HG03103 (cell line): ENCODE measurements around the gene ALOXE3.

Experiments used
- ATAC-seq: cut with Tn5 transposase; IDR thresholded peaks from one replicate; pipeline ENCODE4 v1.9.1; 2021; ENCODE audit warnings: low read depth; ENCODE audit not compliant: unreplicated experiment

ALOXE3 gene

DNA sequence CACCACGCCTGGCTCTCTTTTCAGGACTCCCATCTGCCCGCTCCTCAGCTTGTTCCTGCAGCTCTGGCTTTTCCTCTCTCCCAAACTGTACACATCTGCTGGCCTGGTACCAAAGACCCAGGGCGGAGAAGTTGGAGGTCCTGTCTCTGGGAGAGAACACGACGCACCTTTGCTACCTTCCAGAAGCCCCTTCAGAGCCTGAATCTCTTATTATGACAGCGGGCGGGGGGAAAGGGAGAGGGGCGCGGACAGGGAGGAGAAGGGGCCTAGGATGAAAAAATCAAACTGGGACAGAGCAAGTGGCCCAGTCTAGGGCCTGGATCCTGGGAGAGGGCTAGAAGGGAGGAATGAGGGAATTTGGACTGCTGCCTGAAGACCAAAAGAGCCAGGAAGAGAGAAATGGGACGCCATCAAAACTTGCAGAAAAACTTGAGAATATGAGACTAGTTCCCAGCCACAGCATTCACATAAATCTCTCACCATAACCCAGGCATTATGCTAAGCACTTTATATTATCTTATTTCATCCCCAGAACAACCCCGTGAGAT is 36.4 kb upstream of the ALOXE3 start:
- ATAC-seq, result no peak

DNA sequence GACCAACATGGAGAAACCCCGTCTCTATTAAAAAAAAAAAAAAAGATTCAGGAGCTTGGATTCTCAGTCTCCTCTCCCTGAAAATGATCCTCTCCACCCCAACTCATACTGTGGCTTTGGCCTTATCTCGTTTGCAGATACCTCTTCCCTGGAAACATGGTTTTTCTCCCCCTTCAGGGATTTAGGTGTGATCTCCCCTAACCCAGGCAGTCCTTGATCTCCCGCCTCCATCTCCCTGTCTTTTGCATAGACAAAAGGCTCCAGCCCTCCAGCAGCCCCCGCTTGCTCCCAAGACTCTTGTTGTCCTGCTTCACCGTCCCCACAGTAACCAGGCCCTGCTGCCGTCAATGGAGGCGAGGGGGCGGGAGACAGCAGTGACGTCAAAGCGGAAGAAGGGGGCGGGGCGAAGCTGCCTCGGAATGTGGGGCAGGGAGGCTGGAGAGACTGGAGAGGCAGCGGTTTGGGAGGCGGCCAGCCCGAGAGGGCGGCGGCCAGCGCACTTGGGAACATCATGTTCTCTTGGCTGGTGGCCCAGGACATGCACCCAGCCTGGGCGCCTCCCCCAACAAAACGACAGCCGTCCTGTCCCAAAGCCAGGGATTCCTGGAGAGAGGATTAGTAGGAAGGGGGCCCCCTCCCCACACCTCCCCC is 35.8 kb upstream of the ALOXE3 start:
- ATAC-seq, result no peak

DNA sequence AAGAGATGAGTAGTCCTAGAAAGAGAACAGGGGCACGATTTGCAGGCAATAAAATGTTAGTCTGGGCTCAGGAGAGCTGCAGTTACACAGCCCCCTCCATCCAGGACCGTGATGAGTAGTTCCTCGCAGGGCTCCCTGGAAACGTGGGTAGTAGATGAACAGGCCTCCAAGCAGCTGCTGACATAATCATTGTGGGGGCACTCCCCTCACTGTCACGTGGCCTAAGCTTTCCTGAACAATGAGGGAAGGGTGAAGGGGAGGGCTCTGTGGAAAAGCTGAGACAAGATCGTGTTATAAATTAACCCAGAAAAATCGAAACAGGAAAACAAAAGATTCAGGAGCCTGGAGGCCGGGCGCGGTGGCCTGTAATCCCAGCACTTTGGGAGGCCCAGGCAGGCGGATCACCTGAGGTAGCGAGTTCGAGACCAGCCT is 35.2 kb upstream of the ALOXE3 start:
- no peak for ATAC-seq

DNA sequence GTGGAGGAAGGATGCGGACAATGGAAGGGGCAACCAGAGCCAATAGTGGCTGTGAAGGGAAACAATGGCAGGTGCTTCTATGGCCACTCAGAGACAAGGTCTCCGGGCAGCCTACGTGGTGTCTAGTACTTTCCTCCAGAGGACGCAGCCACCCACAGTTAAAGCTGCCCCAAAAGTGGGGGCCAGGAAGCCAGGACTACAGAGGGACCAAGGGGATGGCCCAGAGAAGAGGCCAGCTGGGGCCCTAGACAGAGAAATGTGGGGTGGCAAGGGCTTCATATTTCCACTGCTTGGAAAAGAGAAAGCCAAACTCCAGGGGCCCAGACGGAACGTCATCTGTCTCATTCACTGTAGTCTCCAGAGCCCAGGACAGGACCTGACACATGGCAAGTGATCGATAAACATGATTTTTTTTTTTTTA is 34.7 kb upstream of the ALOXE3 start:
- no peak for ATAC-seq

DNA sequence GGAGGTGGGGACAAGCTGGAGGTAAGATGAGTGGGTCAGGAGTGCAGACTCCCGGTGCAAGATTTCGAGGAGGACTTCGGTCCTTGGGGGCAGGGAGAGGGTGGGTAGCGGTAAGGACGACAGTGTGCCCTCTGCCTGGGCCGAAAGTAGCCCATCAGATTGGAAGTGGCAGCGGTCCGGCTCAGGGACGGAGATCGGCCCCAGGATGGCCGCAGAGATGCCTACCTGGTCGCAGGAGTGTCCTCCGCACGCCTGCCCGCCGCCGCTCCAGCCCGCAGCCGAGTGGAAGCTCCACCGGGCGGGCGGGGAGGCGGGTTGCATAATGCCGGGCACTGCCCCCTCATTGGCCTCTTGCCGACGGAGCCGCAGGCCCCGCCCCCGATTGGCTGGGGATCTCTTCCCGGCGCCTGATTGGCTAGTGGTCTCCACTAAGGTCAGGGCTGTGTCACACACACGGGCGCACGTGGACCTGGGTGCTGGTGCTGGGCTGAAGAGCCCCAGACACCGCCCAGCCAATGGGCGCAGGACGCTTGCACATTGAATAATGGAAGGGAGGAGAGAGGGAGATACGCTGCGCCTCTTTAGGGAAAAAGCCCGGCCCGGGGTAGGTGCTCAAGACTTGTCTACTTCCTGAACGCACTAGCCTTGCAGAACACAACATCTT is 33.9 kb upstream of the ALOXE3 start, which contains the start of gene PER1:
PER1 (minus strand) TSS at position 293 of the 664 bp plus-strand sequence. CDS start 1,698 bp downstream, outside the sequence.
- ATAC-seq, result no peak

DNA sequence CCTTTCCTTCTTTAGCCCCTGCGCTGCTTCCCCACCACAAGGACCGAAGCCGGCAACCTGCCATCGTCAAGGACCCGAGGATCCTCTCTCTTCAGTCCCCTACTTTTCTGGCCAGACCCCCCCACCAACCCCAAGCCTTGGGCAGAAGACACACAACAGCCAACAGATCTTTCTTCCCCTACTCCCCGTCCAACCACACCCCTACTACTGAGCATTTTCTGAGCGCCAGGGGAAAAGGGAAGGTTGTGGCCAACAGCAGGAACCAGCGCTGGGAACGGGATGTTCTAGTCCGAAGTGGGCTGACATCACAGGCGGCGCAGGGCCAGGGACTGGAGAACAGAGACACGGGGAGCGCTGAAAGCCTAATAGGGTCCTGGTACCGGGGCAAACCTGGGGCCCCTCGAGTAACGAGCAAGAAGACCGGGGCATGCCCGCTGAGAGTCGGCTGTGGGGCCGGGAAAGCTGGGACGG is 33.4 kb upstream of the ALOXE3 start:
- no peak for ATAC-seq

DNA sequence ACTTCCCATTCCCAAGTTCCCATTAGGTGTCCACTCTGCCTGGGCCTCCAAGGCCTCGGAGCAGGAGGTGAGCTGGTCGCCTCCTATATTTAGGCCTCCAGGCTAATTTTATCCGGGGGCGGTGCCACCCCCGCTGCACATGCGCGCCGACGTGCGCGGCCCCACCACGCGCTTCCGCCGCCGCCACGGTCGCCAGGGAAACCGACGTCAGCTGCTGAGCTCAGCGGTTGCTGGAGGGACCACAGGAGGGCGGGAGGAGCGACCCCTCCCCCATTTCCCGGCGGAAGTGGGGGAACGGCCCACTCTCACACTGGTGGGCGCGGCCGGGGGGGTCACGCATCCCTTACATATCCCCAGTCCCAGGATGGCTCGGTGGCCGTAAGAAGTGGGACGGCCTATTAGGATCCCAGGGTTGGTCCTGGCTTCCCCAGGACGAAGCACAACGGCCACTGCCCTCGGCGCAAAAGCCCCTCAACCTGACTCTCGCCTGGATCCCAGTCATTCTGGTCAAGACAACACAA is 32.9 kb upstream of the ALOXE3 start:
- peak; percentile 46 for ATAC-seq

DNA sequence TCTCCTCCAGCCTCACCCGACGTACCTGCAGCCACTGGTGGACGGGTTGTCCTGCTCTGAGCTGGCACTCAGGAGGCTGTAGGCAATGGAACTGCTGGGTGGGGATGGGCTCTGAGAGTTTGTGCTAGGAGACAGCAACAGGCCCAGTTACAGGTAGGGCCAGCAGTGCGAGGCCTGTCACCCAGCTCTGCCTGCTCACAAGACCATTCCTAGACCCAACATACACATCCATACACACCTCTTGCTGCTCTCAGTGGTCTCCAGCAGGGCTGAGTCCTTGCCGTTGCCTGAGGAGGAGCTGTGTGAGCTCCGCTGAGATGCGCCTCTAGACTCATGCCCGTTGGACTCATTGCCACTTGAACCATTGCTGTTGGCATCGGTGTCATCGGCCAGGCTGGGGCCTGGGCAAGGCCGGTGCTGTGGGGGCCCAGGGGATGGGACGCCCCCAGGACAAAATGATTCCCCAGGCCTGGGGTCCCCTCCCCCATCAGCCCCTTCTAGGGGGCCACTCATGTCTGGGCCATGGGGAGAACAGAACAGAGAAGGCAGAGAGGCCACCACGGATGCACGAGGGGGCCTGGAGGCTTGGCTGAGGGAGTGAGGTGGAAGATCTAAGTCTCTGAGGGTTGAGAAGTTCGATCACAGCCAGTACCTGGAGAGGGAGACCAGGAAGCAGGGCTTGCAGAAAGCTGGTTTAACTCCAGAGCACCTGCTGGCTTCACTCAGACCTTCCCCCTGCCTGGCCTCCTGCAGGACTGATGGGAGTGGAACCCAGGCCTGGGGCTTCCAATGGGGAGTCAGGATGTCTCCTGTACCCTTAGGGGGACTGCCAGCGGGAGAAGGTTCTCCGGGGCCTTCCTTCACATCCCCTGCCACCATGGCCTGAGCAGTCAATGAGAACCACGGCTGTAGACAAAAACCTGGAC is 32.1 kb upstream of the ALOXE3 start:
- ATAC-seq, result no peak

DNA sequence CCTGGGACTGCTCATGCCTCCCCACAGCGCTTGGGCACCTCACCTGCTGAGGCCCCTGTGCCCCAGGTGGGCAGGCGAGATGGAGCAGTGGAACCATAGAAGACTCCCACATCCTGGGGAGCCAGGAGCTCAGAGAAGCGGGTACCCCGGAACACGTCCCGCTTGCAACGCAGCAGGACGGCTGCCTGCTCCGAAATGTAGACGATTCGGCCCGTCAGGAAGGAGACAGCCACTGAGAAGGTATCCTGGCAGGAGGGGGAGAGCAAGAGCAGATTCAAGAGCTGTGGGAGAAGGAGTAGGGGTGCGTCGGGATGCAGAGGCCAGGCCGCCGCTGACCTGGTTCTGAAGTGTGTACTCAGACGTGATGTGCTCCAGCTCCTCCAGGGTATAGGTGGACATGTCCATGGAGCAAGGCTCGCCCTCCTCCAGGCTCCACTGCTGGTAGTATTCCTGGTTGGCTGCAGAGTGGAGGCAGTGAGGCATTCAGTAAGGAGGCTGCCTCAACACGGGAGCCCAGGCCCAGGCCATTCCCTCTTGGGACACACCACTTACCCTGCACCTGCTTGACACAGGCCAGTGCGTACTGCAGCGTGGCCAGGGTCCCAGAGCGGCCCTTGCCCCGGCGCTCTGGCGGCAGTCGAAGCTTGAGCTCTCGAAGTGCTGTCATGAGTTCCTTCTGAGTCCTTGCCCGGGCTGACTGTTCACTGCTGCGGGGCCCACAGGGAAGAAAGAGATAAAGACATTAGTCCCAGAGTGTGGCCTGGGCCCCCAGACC is 31.3 kb upstream of the ALOXE3 start:
- no peak for ATAC-seq

DNA sequence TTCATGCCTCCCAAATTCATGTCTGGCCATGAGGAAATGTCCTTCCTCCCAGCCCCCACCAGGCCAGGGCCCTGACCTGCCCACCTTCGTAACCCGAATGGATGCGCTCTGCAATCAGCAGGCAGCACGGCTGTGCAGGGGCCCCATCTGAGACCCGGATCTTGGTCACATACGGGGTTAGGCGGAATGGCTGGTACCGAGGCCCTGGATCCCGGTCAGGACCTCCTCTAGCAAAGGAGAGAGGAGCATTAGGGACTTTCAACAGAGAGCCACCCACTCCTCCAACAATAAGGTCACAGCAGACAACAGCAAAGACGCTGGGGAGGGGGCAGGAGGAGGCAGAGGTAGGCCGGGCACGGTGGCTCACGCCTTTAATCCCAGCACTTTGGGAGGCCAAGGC is 30.2 kb upstream of the ALOXE3 start:
- ATAC-seq, result no peak

DNA sequence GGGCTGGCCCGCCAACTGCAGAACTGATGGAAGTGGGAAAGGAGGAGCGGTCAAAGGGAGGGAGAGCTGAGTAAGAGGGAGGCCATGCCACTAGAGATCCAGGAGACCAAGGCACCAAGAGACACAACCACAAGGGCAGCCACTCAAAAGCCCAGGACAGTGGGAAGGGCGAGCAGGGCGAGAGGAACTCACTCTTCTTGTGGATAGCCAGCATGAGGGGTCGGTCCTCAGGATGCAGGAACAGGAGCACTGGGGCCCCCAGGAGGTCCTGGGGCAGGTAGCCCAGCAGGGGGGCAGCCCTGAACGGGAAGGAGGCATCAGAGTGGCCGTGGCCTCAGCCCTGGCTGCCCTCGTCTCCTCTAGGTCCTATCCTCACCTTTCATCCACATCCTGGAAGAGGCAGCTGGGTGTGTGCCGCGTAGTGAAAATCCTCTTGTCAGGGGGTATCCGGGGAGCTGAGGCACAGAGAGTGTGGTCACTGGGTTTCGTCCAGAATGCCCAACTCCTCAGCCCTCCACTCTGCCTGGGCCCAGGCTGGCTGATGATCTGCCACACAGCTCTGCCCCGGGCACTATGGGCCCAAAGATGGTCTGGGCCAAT is 29.6 kb upstream of the ALOXE3 start:
- ATAC-seq, result no peak

DNA sequence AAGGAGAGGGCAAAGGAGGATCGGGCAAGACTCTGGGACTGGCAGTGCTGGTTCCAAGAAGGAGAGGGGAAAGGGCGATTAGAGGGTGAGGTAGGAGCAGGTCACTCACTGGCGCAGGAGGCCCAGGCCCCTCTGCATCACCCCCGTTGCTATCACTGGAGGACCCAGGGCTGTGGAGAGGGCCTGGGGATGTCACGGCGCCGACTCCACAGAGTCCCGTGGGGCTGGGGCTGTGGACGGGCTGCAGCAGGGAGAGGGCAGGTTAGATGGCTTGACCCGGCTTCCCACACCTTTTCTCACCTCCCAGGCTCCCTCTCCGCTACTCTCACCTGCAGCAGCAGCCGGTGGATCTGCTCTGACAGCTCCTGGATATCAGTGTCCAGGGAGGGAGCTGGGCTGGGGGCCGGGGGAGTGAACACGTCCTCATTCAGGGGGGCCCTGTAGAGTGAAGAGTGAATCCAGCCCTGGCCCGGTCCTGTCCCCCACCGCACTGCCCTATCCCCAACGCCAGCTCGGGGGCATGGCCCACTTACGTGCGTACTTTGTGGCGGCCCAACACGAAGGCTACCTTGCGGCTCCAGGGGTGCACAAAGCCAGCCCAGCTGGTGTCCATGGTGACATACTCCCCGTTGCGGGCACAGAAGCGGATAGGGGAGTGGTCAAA is 29.0 kb upstream of the ALOXE3 start:
- ATAC-seq, result no peak

DNA sequence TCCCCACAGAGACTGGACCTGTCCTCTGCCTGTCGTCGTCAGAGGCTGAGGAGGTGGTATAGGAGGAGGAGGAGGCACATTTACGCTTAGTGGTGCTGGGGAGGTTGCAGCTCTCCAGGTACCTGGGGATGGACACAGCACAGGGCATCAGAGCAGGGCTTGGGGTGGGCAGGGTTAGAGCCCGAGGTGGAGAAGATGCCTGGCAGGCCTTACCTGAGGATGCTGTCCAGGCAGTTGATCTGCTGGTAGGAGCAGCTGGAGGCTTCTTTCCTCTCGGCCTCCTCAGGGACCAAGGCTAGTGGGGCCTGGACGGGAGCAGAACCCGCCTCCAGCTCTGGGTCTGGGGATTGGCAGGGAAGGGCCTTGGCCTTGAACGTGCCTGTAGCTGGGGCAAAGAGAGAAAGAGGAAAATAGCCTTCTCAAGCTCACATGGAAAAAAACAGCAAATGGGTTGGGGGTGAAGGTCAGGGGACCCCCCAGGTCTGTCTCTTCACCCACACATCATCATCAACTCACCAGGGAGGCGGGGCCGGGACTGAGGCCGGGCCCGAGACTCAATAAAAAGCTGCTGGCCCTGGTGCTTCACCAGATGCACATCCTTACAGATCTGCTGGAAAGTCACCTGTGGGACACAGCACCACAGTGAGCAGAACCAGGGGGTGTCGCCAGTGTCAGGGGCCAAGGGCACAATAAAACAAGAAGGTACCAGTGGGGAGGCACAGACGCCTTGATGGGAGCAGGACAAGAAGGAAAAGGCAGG is 28.2 kb upstream of the ALOXE3 start:
- ATAC-seq, result no peak

DNA sequence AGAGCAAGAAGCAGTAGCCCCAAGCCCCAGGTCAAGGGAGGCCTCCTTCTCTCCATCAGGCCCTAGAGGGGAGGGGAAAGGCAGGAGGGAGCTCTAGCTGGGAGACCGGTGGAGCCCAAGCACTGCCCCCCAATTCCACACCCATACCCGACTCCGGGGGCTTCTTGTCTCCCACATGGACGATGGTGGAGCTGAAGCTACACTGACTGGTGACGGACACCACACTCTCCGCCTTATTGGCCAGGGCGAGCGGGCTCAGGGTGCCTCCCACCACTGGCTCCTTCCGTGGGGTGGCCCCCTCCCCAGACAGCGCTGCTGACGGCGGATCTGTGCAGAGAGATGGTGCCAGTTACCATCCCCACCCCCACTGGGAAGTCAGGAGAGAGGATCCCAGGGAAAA is 27.5 kb upstream of the ALOXE3 start:
- ATAC-seq, result no peak

DNA sequence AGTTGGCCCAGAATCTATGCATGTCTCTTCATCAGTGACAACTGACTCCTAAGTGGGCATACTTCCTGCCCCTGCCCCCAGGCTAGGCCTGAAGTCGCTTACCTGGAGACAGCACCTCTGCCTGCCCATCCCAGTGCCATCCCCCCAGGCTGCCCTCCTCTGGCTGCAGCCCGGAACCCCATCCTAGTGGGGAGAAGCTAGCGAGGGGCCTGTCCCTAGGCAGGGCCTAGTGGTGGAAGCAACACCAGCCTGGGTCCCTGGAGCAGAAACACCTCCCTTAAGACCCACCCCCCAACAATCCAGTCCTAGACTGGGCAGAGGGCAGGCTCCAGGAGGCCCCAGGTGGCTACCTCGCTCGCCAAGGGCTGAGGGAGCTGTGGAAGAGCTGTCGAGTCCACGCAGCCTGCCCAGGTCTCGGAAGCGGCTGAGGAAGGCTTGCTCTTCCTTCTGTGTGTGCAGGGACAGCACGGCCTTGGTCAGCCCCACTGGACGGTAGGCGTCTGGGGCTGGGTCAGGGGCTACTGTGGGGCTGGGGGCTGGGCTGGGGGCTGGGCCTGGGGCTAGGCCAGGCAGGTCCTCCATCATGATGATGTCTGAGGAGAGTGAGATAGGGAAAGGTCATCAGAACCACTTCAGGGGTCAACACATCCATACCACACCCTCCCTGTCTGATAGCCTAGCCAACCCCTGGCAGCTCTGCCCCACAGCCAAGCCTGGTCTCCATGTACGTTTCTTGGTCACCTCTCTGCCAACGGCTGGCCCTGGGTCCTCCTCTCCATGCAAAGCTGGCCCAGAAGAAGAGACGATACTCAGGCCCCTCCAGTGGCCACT is 26.3 kb upstream of the ALOXE3 start:
- no peak for ATAC-seq

DNA sequence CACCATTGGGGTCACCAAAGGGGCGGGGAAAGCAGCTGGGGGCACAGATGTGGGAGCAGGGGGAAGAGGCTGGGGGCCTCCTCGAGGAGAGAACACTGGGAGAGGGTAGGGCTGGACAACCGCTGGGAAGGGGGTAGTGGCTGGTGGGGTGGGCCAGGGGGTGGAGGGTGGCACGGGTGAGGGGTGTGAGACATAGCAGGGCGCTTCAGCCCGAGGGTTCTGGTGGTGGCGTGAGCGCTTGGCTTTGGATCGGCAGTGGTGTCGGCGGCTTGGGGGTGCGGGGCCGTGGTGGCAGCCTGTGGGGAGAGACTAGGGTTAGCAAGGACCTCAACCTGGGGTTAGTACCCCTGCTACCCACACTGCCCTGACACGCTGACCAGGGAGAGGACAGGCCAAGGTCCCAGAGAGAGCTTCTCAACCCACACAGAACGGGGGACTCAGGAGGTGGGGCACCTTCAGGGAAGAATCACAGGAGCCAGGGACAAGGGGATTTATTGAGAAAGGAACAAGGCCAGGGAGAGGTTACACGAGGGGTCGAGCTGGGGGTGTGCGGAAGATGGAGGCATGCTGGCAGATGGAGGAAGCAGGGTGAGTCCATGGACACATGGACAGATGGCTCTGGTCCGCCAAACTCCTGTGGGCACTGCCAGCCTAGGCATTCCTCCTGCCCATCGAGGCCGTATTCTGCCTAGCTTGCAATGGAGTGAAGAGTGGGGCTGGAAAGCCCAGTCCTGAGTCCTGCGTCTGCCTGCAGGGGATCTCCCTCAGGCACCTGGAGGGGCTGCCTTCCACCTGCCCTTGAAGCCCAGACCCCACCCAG is 25.5 kb upstream of the ALOXE3 start:
- ATAC-seq, result no peak
